ENCODE measurements around the gene PRXL2A.

DNA sequence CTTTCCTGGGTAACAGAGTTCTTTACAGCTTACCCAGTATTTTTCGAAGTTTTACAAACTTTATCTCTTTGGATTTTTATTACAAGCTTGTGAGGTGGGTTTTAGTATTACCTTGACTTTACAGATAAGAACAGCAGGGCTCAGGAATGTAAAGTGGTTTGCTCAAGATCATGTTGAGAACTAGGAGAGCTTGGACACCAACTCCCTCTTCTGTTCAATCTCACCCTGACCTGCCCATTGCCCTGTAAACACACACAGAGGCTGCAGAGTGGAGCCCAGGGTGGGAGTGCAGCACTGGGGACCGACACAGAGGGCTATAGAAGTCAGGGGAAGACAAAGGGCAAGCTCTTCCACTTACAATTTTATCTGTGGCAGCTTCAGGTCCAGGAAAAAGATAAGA is 41.2 kb downstream of the PRXL2A start:
- TF ChIP-seq, protein P1, sequence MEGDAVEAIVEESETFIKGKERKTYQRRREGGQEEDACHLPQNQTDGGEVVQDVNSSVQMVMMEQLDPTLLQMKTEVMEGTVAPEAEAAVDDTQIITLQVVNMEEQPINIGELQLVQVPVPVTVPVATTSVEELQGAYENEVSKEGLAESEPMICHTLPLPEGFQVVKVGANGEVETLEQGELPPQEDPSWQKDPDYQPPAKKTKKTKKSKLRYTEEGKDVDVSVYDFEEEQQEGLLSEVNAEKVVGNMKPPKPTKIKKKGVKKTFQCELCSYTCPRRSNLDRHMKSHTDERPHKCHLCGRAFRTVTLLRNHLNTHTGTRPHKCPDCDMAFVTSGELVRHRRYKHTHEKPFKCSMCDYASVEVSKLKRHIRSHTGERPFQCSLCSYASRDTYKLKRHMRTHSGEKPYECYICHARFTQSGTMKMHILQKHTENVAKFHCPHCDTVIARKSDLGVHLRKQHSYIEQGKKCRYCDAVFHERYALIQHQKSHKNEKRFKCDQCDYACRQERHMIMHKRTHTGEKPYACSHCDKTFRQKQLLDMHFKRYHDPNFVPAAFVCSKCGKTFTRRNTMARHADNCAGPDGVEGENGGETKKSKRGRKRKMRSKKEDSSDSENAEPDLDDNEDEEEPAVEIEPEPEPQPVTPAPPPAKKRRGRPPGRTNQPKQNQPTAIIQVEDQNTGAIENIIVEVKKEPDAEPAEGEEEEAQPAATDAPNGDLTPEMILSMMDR (IDR thresholded peaks at IDR 0.05) = no peak
- TF ChIP-seq POLR2A (IDR thresholded peaks at IDR 0.05; ENCODE audit: low read depth) (no peak), POLR2AphosphoS5 (IDR thresholded peaks at IDR 0.05) (no peak), EP300 (IDR thresholded peaks at IDR 0.05) (no peak)
